Peyer's patch (tissue), 4 donors: ENCODE measurements around the gene ATF6.

Experiments used
- POLR2A ChIP-seq, 2 donors: fragments of 450-650 bp; IDR thresholded peaks; one replicate each; pipeline ENCODE4 v1.5.1; 2017; ENCODE audit warnings: antibody characterized with exemption in 2 of 2, mild to moderate bottlenecking in 2 of 2, moderate library complexity in 2 of 2
- TF ChIP-seq, protein P1 (sequence below), 6 experiments: fragments of 450-650 bp in 4 of 6; fragments of 200-600 bp in 2 of 6; sonication (generic) in 1 of 6; IDR thresholded peaks; one replicate each; pipeline ENCODE4 v1.5.1; 2017 to 2019; ENCODE audit warnings: antibody characterized with exemption in 6 of 6, mild to moderate bottlenecking in 3 of 6, moderate library complexity in 1 of 6

DNA sequence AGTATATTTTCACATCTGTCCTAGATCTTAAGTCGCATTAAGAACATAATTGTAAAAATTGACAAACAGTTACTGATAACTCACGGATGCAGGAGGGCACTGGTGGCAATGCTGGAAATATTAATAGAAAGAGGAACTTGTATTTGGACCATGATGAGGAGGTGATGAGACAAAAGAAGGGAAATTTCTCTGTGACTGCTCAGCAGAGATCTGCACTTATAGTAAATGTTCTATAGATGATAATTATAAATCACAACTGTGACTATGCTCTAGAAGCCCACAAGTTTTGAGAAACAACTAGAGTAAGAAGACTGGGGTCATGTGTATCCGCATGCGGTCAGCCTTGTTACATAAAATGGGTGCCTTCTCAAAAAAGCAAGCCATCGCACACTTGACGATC, 25.2 kb upstream of the ATF6 start:
- TF ChIP-seq, protein P1, sequence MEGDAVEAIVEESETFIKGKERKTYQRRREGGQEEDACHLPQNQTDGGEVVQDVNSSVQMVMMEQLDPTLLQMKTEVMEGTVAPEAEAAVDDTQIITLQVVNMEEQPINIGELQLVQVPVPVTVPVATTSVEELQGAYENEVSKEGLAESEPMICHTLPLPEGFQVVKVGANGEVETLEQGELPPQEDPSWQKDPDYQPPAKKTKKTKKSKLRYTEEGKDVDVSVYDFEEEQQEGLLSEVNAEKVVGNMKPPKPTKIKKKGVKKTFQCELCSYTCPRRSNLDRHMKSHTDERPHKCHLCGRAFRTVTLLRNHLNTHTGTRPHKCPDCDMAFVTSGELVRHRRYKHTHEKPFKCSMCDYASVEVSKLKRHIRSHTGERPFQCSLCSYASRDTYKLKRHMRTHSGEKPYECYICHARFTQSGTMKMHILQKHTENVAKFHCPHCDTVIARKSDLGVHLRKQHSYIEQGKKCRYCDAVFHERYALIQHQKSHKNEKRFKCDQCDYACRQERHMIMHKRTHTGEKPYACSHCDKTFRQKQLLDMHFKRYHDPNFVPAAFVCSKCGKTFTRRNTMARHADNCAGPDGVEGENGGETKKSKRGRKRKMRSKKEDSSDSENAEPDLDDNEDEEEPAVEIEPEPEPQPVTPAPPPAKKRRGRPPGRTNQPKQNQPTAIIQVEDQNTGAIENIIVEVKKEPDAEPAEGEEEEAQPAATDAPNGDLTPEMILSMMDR (IDR thresholded peaks at IDR 0.05) = no peak
- TF ChIP-seq POLR2A (IDR thresholded peaks at IDR 0.05) = no peak
